NB4 (cell line): ENCODE data around the gene ATL1.

Source experiments
- CTCF ChIP-seq: IDR thresholded peaks from one replicate; pipeline ENCODE4 v1.5.1; 2012; ENCODE audit warnings: low read depth, low read length
- POLR2A ChIP-seq: IDR thresholded peaks from 2 replicates; pipeline ENCODE4 v1.6.1; 2011; ENCODE audit warnings: mild to moderate bottlenecking; ENCODE audit not compliant: insufficient read length; ENCODE audit errors: extremely low read depth

GRCh38 chr14:50533241-50533705 lies 26.7 kb upstream of the ATL1 start:
- no peak for TF ChIP-seq POLR2A
- no peak for TF ChIP-seq CTCF
